Tongue (tissue), 2 donors: ENCODE measurements around the gene RHOT1. TPM values are rescaled to one million over a fixed set of nuclear protein-coding genes. Genes with fewer than 3 reads are reported as not detected.
"Not testable (repeated sequence)": the region's sequence is repeated elsewhere in the genome, so short reads cannot be mapped to it uniquely, and the experiment has no call there.

Experiments
- DNase-seq: peaks from one replicate; pipeline ENCODE4 v3.0.0-alpha.2; 2015
- total RNA-seq: library from RNA; depleted of rRNA; stranded (reverse); fragments of >200 nt; gene quantifications from one replicate; pipeline ENCODE4 v1.2.3, GENCODE V29; 2014

Gene RHOT1
- total RNA-seq, 1 donor from 2014 or later, result 65.8 TPM

- no peak for DNase-seq
Measured at GRCh38 chr17:32227910-32228309, 85.6 kb downstream of the RHOT1 start.

- no peak for DNase-seq
Measured at GRCh38 chr17:32235588-32235987, 93.3 kb downstream of the RHOT1 start.

GRCh38 chr17:32239456-32239855, 97.2 kb downstream of the RHOT1 start:
- DNase-seq, result no peak

DNA sequence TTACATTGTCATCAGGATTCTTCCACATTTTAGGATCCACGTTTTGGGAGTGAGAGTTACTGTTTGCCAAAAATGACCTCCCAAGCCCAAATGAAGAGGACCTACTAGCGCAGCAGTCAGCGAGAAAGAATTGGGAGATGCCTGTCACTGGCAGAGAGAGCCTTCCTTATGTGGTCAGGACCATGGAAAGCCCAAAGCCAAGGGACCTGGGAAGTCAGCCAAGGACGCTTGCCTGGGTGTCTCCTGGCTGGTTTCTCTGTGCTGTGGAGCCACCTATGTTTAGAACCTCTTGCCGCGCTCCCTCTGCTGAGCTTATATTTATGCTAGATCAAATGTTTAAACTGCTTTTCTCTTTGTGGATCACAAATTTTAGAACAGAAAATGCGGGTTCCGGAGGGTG, 98.4 kb downstream of the RHOT1 start:
- DNase-seq, result peak; percentile 22

DNA sequence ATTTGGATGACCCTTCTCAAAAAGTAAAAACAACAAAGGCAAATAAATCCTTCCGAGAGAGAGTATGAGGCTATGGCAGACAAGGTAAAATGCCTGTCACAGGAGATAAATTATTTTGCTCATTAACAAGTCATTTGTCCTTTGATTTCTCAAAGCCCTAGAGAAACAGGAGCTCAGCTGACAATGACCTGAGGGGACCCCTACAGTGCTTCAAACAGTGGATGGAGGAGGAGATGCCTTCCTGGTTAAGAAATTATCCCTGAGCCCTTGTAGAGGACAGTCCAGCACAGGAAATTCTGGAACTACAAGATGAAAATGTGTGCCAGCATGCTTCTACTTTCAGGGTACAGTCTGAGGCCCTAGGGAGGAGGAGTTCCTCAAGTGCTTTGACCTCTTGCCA, 99.3 kb downstream of the RHOT1 start:
- DNase-seq, result no peak

DNA sequence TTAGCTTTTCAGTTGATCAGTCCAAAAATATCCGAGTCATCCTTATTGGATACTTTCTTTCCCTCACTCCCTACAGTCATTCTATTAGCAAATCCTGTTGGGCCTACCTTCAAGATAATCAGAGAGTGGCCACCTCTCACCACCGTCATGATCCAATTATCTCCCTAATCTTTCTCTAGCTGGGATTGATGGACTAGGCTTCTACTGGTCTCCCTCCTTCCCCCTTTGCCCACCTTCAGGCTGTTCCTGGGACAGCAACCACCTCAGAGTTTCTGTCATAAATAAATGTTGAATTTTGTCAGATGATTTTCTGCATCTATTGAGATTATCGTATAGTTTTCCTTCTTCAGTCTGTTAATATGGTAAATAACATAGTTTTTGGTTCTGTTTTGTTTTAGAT, 107.2 kb downstream of the RHOT1 start:
- DNase-seq, result no peak

- DNase-seq, result peak; percentile 86
Measured at GRCh38 chr17:32253117-32253611, 110.9 kb downstream of the RHOT1 start.

DNA sequence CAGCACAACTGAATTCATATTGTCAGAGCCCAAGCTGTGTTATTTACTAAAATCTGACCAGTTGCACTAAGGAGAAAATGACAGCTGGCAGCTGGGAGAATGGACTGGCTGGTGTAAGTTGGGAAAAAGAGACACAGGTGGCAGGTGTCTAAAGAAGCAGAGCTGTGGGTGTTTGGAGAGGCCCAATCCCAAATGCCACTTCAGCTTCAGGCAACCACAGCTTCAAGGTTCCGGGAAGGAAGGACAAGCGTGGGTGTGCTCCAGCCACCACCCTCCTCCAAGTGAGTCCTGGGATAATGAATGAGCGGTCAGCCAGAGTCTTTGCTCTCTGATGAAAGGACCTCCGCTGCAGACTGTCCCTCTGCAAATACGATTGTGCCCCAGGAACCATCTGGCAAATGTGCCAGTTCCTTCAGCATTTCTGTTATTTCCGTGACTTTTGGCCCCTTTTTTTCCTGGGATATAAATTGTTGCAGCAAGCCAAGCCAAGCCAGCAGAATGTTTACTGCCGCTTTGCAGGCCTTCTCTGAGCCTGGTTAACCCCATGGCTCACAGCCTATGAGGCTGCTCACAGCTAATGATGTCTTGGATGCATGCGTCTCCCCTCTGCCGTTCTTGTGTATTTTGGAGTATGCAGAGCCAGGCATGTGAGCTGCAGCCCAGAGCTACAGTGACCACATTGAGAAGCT, 113.9 kb downstream of the RHOT1 start:
- no peak for DNase-seq

GRCh38 chr17:32256701-32257019, 114.4 kb downstream of the RHOT1 start:
- DNase-seq, result no peak

DNA sequence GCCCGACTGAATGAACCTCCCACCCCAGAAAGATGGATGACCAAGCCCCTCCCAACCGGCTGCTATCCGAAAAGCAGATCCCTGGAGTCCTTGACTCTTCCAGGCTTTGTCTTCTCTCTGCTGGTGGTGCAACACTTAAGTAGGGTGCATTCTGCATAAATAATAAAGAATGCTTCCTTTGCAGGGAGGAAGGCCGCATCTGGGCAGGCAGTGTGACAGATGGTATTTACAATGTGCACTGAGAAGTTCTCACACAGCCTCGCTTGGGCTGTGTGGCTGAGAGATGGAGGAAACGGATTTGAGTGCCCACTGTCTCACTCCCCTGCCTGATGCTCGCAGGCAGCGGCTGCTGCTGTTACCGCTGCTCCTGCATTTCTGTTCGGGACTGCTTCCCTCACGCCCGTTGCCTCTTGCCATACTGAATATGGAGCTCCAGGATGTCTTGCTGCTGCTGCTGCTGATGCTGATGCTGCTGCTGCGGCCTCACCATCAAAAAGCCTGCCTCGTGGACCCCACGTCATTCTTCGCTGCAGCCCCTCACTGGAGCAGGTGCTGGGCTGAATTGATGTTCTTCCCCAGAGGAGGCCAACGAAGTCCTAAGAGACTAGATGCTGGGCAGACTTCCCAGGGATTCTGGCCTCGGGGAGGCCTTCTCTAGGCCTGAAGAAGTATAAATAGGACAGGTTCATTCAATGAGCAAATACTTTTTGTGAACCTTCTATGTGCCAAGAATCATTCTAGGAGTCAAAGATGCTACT, 116.3 kb downstream of the RHOT1 start:
- no peak for DNase-seq

GRCh38 chr17:32259586-32259985, 117.3 kb downstream of the RHOT1 start:
- no peak for DNase-seq

GRCh38 chr17:32261417-32261736, 119.1 kb downstream of the RHOT1 start:
- DNase-seq, result peak; percentile 54

GRCh38 chr17:32261936-32262510, 119.7 kb downstream of the RHOT1 start:
- no peak for DNase-seq

GRCh38 chr17:32263515-32263914, 121.2 kb downstream of the RHOT1 start:
- DNase-seq, result not testable (repeated sequence)

DNA sequence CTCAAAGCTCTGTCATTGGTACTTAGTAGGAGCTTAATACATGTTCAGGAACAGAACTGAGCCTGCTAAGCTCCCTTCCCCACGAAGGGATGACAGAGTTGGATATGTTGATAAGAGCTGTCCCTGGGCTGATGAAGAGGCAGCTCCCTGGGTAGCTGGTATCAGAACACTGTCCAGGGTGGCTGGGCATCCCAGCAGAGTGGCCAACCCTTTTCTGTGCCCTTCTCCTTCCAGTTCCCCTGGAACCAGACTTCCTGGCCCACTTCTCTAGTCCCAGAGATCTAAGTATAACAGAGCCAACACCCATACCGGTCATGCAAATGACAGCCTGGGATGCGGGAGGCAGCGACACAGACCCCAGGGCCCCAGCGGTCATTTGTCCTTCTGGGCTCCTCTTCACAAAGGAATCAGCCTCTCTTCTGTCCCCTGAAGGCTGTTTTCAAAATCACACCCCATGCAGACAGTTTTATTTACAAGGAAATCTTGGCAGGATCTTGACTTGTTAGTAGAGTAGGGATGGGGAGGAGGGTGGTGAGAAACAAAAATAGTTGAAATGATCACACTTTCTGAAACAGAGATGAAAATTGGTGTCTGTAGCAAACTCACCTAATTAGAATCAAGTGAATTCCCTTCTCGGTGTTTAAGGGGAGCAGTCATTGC, 122.0 kb downstream of the RHOT1 start:
- DNase-seq, result no peak

- DNase-seq, result no peak
Measured at GRCh38 chr17:32264823-32265191, 122.5 kb downstream of the RHOT1 start.

DNA sequence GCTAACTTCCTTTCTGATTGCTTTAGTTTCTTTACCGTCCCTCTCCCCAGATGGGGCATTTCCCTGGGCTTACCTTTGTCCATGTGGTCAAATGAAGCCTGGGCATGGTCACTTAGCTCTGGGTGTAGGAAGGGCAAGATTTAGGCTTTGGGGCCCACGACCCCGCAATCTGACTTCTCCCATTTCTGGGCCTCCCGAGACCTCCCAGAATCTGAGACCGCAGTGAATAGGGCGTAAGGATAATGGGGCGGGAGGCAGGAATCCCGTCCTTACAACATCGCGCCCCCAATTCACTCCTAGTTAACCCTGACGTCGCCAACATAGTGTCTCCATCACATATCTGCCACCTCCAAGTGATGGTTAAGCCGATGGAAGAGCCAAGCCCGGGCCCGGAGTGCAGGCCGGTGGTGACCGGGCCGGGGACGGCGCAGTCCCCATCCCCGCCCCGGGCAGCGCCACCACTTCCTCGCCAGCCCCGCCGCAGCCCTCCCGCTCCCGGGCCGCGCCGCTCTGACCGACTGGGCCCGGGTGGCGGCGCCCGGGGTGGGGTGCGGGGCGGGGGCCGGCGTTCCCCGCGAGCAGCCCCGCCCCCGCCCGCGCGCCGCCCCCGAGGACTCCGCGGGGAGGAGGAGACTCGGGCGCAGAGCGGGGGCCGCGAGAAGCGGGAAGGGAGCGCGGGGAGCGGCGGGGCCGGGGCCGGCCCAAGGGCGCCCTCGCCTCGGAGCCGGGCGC, 123.1 kb downstream of the RHOT1 start, which contains the start of gene RHBDL3:
Gene RHBDL3, plus strand, starts transcription at position 641 of the 732 bp plus-strand sequence. CDS start 358 bp downstream, outside the sequence.
- DNase-seq, result peak; percentile 34

DNA sequence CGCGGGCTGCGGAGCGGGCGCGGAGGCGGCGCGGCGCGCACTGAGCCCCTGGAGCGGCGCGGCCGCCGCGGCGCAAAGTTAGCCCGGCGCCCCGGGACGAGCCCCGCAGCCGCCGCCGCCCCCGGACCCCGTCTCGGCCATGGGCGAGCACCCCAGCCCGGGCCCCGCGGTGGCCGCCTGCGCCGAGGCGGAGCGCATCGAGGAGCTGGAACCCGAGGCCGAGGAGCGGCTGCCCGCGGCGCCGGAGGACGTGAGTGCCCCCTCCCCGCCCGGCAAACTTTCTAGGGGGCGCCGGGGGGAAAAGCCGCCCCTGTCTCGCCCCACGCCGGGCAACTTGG, 123.7 kb downstream of the RHOT1 start:
- DNase-seq, result no peak

DNA sequence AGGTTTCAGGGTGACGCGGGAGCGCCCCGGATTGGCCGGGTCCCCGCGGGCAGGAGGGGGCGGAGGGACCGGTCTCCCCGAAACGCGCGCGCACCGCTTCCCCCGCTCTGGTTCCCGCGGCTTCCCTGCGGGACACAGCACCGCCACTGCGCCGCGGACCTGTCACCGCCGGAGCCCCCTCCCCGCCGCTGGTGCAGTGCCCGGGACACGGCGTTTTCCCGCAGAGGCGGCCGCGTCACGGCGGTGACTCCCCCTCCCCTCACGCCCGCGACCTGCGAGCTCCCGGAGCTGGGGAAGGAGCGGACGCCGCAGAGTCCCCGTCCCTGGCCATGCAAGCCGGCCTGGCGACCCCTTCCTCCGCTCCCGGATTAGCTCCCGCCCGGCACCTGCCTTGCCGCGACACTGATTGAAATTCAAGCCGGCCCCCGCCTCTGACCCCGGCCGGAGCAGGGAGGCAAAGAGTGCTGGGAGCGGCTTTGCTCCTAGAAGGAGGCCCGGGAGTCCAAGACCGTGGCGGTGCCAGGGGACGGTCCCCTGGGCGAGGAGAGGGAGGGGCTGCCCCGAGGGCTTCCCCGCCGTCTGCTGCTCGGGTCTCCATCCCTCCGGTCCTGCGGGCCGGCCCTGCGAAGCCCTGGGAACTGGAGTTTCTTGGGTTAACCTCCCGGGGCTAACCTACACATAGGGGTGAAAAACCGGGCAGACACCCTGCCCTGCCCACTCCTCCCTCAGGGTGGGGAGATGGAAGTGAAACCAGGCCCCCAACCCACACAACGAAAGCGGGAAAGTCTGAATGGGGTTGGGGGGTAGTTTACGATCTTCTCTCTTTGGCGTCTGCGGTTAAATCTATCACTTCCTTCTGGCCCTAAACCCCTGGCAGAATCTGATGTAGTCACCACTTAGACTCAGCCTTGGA, 124.3 kb downstream of the RHOT1 start:
- no peak for DNase-seq

GRCh38 chr17:32267690-32268205, 125.4 kb downstream of the RHOT1 start:
- DNase-seq, result no peak

- DNase-seq, result no peak
Measured at GRCh38 chr17:32268734-32269288, 126.5 kb downstream of the RHOT1 start.
